HCT116 (cell line): ENCODE results near the gene INPP5K. TPM values are rescaled to one million over a fixed set of nuclear protein-coding genes. Genes with fewer than 3 reads are reported as not detected.

Experiments
- ATAC-seq: fragments of 200-7000 bp; cut with Tn5 transposase; 2 replicates; pipeline ENCODE4 v1.9.1; 2020; ENCODE audit warnings: mild to moderate bottlenecking, moderate library complexity
- BruUV-seq: library from RNA; stranded (reverse); fragments of 400-500 nt; replicated peaks from 2 replicates; lab custom pipeline; 2021; lab: Mats Ljungman, UMichigan
- CTCF ChIA-PET: fragments of 300-600 bp; sonication (Branson Sonifier 250); formaldehyde crosslinking; loops from one replicate; lab custom pipeline; 2021; ENCODE audit warnings: antibody characterized with exemption; lab: Charles Lee
- POLR2A ChIA-PET: fragments of 300-600, 350-600 bp; sonication (Branson Sonifier 250); formaldehyde crosslinking; loops from one replicate; lab custom pipeline; 2021; ENCODE audit warnings: antibody characterized with exemption; lab: Charles Lee
- RAD21 ChIA-PET, 2 experiments: fragments of 300-600 bp; sonication (Branson Sonifier 250); formaldehyde crosslinking; loops; one replicate each; lab custom pipeline; 2023; ENCODE audit warnings: low total read pairs in 2 of 2; ENCODE audit not compliant: uncharacterized antibody in 2 of 2, unreplicated experiment in 2 of 2, low non-redundant PET in 1 of 2; lab: Charles Lee
- DNase-seq: peaks from one replicate; pipeline ENCODE4 v3.0.0-alpha.2; 2010; ENCODE audit warnings: low read depth, low spot score
- H2AFZ ChIP-seq: fragments of 200-600 bp; shearing (Covaris generic), sonication (generic); 2 replicates; pipeline ENCODE4 v1.6.1; 2017; ENCODE audit warnings: low read depth, mixed run types, mixed read lengths, antibody characterized with exemption, low read length; ENCODE audit not compliant: poor library complexity, severe bottlenecking
- H3K27ac ChIP-seq: 2 replicates; pipeline ENCODE4 v1.5.1; 2012; ENCODE audit warnings: low read depth, low read length
- H3K27me3 ChIP-seq: fragments of 200-600 bp; sonication (generic); 2 replicates; pipeline ENCODE4 v1.6.1; 2016; ENCODE audit warnings: mixed run types, low read length, mixed read lengths; ENCODE audit not compliant: insufficient read depth
- H3K36me3 ChIP-seq, 2 experiments: fragments of 200-500 bp in 1 of 2; fragments of 200-600 bp in 1 of 2; sonication (Bioruptor generic) in 1 of 2; sonication (generic) in 1 of 2; 2 replicates each; pipeline versions ENCODE4 v1.5.1 to v1.6.1; 2014 to 2016; ENCODE audit warnings: low read length in 2 of 2, inconsistent platforms in 1 of 2, mixed read lengths in 1 of 2, mixed run types in 1 of 2; ENCODE audit not compliant: insufficient read depth in 2 of 2, control insufficient read depth in 1 of 2
- H3K4me1 ChIP-seq, 2 experiments: fragments of 200-600 bp in 1 of 2; sonication (generic) in 1 of 2; 2 replicates each; pipeline versions ENCODE4 v1.5.1 to v1.6.1; 2012 to 2017; ENCODE audit warnings: low read length in 2 of 2, inconsistent platforms in 1 of 2, mild to moderate bottlenecking in 1 of 2, mixed read lengths in 1 of 2, mixed run types in 1 of 2, moderate library complexity in 1 of 2; ENCODE audit not compliant: insufficient read depth in 2 of 2, control insufficient read depth in 1 of 2
- H3K4me2 ChIP-seq: fragments of 200-600 bp; sonication (generic); 2 replicates; pipeline ENCODE4 v1.6.1; 2017; ENCODE audit warnings: mixed run types, low read length, mixed read lengths
- H3K4me3 ChIP-seq, 2 experiments: fragments of 200-600 bp in 1 of 2; sonication (generic) in 1 of 2; replicated peaks in 1 of 2; 2 replicates each; pipeline ENCODE4 v1.5.1; 2011 to 2016; ENCODE audit warnings: low read length in 2 of 2, control low read depth in 1 of 2, low read depth in 1 of 2, mild to moderate bottlenecking in 1 of 2, mixed read lengths in 1 of 2, mixed run types in 1 of 2
- H3K79me2 ChIP-seq: fragments of 200-600 bp; sonication (generic); 2 replicates; pipeline ENCODE4 v1.6.1; 2017; ENCODE audit warnings: mild to moderate bottlenecking, mixed run types, low read length, moderate library complexity, mixed read lengths; ENCODE audit not compliant: insufficient read depth
- H3K9ac ChIP-seq: fragments of 200-600 bp; sonication (generic); 2 replicates; pipeline ENCODE4 v1.6.1; 2016; ENCODE audit warnings: low read length, mixed read lengths
- H3K9me2 ChIP-seq: fragments of 200-600 bp; sonication (generic), shearing (Covaris generic); 2 replicates; pipeline ENCODE4 v1.6.1; 2017; ENCODE audit warnings: mixed run types, mild to moderate bottlenecking, moderate library complexity; ENCODE audit not compliant: insufficient read depth
- H3K9me3 ChIP-seq, 2 experiments: fragments of 200-500 bp in 1 of 2; fragments of 200-600 bp in 1 of 2; sonication (Bioruptor generic) in 1 of 2; sonication (generic) in 1 of 2; 2 replicates each; pipeline ENCODE4 v1.6.1; 2014 to 2017; ENCODE audit warnings: low read length in 2 of 2, mixed read lengths in 2 of 2, inconsistent platforms in 1 of 2, low read depth in 1 of 2, mild to moderate bottlenecking in 1 of 2, mixed run types in 1 of 2, moderate library complexity in 1 of 2; ENCODE audit not compliant: control insufficient read depth in 1 of 2, insufficient read depth in 1 of 2
- H4K20me1 ChIP-seq: fragments of 200-600 bp; sonication (generic), shearing (Covaris generic); 2 replicates; pipeline ENCODE4 v1.6.1; 2017; ENCODE audit warnings: mixed run types, mild to moderate bottlenecking, moderate library complexity; ENCODE audit not compliant: insufficient read depth
- CEBPB ChIP-seq: IDR thresholded peaks from 2 replicates; pipeline ENCODE4 v1.6.1; 2012; ENCODE audit warnings: low read depth
- EGR1 ChIP-seq: IDR thresholded peaks from 2 replicates; pipeline ENCODE4 v1.6.1; 2012; ENCODE audit warnings: low read depth
- EZH2 ChIP-seq: fragments of 200-600 bp; sonication (generic); IDR thresholded peaks from 2 replicates; pipeline ENCODE4 v1.6.1; 2017; ENCODE audit warnings: antibody characterized with exemption, mixed run types
- FOSL1 ChIP-seq: IDR thresholded peaks from 2 replicates; pipeline ENCODE4 v1.6.1; 2012; ENCODE audit warnings: low read depth
- RAD21 ChIP-seq: IDR thresholded peaks from 2 replicates; pipeline ENCODE4 v1.6.1; 2012; ENCODE audit warnings: low read depth, mild to moderate bottlenecking
- TCF7L2 ChIP-seq: IDR thresholded peaks from 2 replicates; pipeline ENCODE4 v1.7.0; 2011; ENCODE audit warnings: borderline replicate concordance, inconsistent platforms; ENCODE audit not compliant: insufficient read depth, insufficient read length; ENCODE audit errors: extremely low read depth
- YY1 ChIP-seq: IDR thresholded peaks from 2 replicates; pipeline ENCODE4 v1.6.1; 2011; ENCODE audit warnings: low read length, low read depth, moderate library complexity, mild to moderate bottlenecking; ENCODE audit not compliant: insufficient replicate concordance; ENCODE audit errors: extremely low read depth
- ZFX ChIP-seq: fragments of 450-650 bp; IDR thresholded peaks from 2 replicates; pipeline ENCODE4 v1.6.1; 2017
- intact Hi-C: fragments of 100-400 bp; cut with micrococcal nuclease; formaldehyde crosslinking; loops from 2 replicates; pipeline ENCODE4 v1.10.0; 2022
- total RNA-seq: library from RNA; stranded (reverse); gene quantifications from one replicate; pipeline ENCODE4 v1.2.1, GENCODE V29; 2021; ENCODE audit not compliant: unreplicated experiment
- TF ChIP-seq, protein P1 (sequence below): IDR thresholded peaks from 2 replicates; pipeline ENCODE4 v1.6.1; 2012; ENCODE audit warnings: low read depth
- TF ChIP-seq, protein P2 (sequence below): IDR thresholded peaks from 2 replicates; pipeline ENCODE4 v1.6.1; 2011; ENCODE audit warnings: mild to moderate bottlenecking, low read length, moderate library complexity; ENCODE audit not compliant: insufficient replicate concordance; ENCODE audit errors: extremely low read depth
- TF ChIP-seq, protein P3 (sequence below): IDR thresholded peaks from 2 replicates; pipeline ENCODE4 v1.6.1; 2012

INPP5K gene
- total RNA-seq, 1 experiment from 2014 or later = 25.6 TPM

DNA sequence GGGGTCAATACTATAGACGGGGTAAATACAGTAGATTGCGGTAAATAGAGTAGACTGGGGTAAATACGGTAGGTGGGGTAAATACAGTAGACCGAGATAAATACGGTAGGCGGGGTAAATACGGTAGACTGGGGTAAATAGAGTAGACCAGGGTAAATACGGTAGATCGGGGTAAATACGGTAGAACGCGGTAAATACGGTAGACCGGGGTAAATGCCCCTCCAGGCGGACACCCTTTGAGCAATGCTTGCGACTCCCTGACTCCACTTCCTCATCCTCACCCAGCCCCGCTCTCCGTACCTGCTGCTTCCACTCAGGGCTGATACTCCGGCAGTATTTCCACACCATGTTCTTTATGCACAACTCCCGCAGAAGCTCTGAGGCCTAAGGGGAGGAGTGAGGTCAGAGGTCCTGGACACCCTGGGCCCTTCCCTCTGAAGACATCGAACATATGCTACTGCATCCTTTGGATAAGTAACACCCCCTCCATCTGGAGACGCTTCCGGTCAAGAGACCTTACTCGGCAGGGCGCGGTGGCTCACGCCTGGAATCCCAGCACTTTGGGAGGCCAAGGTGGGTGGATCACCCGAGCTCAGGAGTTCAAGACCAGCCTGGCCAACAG lies 47.1 kb downstream of the INPP5K start:
- peak; percentile 54 for ATAC-seq
- H3K36me3 ChIP-seq = peaks cover 13 to 46% of the 10 kb centered on the region in 2 experiments; a peak in 3 of 4 replicates
- POLR2A ChIA-PET = no interaction called here
- CTCF ChIA-PET = no interaction called here
- peaks cover 4% of the 10 kb centered on the region; the same call in 1 of the 2 replicates for H3K79me2 ChIP-seq
- intact Hi-C loops = no loop called here
- H3K27me3 ChIP-seq = no peaks in the 10 kb centered on the region
- H3K4me1 ChIP-seq = peaks cover 0 to 3% of the 10 kb centered on the region in 2 experiments; a peak in 1 of 4 replicates
- no peak overlapping the region for H2AFZ ChIP-seq
- no peak for DNase-seq
- H3K4me3 ChIP-seq = no peak overlapping the region
- H3K9me2 ChIP-seq = no peaks in the 10 kb centered on the region
- RAD21 ChIA-PET = no interaction called here
- H3K9ac ChIP-seq = no peak overlapping the region
- TF ChIP-seq EGR1 (no peak), YY1 (peak; percentile 92)
- BruUV-seq = no TSS peak
- H4K20me1 ChIP-seq = no peaks in the 10 kb centered on the region
- no peaks in the 10 kb centered on the region for H3K9me3 ChIP-seq
- no peak overlapping the region for H3K4me2 ChIP-seq
- H3K27ac ChIP-seq = no peak overlapping the region

DNA sequence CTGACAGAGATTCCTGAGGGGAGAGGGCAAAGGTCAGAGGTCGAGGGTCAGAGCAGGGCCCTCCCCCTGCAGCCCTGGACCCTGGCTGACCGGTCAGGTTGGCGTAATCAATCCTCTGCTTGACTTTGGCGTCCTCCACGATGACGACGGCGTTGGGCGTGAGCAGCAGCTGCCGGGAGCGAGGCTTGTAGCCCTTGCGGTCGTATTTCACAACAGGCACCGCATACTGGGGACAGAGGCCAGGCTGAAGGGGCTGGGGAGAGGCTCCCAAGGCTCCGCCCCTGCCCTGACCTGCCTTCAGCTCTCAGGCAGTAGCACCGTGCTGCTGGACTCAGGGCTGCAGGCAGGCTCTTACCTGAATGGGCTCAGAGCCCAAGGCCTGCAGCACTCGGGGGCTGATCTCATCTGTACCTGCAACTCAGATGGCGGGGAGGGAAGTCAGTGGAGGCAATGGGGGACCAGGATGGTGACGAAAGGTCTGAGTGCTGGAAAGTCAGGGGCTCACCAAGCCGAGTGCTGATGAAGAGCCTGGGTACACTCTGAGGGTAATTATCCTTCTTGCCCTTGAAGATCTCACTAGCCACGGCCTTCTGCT lies 48.4 kb downstream of the INPP5K start:
- ChIA-PET RAD21 (no interaction called here), POLR2A (no interaction called here), CTCF (no interaction called here)
- H3K9me2 ChIP-seq = no peaks in the 10 kb centered on the region
- intact Hi-C loops = no loop called here
- H3K27ac ChIP-seq = no peak overlapping the region; the same call in 1 of the 2 replicates
- H3K9ac ChIP-seq = no peak overlapping the region
- no peaks in the 10 kb centered on the region for H3K27me3 ChIP-seq
- H3K4me2 ChIP-seq = no peak overlapping the region
- H3K36me3 ChIP-seq = peaks cover 13 to 46% of the 10 kb centered on the region in 2 experiments; a peak in 3 of 4 replicates
- peaks cover 4% of the 10 kb centered on the region; the same call in 1 of the 2 replicates for H3K79me2 ChIP-seq
- no peak overlapping the region for H2AFZ ChIP-seq
- ATAC-seq (no peak), DNase-seq (no peak)
- no peak for TF ChIP-seq ZFX
- TF ChIP-seq TCF7L2 = no peak
- no peak for TF ChIP-seq EZH2
- no peak for TF ChIP-seq RAD21
- TF ChIP-seq, protein P1, sequence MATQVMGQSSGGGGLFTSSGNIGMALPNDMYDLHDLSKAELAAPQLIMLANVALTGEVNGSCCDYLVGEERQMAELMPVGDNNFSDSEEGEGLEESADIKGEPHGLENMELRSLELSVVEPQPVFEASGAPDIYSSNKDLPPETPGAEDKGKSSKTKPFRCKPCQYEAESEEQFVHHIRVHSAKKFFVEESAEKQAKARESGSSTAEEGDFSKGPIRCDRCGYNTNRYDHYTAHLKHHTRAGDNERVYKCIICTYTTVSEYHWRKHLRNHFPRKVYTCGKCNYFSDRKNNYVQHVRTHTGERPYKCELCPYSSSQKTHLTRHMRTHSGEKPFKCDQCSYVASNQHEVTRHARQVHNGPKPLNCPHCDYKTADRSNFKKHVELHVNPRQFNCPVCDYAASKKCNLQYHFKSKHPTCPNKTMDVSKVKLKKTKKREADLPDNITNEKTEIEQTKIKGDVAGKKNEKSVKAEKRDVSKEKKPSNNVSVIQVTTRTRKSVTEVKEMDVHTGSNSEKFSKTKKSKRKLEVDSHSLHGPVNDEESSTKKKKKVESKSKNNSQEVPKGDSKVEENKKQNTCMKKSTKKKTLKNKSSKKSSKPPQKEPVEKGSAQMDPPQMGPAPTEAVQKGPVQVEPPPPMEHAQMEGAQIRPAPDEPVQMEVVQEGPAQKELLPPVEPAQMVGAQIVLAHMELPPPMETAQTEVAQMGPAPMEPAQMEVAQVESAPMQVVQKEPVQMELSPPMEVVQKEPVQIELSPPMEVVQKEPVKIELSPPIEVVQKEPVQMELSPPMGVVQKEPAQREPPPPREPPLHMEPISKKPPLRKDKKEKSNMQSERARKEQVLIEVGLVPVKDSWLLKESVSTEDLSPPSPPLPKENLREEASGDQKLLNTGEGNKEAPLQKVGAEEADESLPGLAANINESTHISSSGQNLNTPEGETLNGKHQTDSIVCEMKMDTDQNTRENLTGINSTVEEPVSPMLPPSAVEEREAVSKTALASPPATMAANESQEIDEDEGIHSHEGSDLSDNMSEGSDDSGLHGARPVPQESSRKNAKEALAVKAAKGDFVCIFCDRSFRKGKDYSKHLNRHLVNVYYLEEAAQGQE = no peak
- no peak for TF ChIP-seq CEBPB
- TF ChIP-seq FOSL1 = no peak
- TF ChIP-seq, protein P2, sequence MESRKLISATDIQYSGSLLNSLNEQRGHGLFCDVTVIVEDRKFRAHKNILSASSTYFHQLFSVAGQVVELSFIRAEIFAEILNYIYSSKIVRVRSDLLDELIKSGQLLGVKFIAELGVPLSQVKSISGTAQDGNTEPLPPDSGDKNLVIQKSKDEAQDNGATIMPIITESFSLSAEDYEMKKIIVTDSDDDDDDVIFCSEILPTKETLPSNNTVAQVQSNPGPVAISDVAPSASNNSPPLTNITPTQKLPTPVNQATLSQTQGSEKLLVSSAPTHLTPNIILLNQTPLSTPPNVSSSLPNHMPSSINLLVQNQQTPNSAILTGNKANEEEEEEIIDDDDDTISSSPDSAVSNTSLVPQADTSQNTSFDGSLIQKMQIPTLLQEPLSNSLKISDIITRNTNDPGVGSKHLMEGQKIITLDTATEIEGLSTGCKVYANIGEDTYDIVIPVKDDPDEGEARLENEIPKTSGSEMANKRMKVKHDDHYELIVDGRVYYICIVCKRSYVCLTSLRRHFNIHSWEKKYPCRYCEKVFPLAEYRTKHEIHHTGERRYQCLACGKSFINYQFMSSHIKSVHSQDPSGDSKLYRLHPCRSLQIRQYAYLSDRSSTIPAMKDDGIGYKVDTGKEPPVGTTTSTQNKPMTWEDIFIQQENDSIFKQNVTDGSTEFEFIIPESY = no peak
- TF ChIP-seq, protein P3, sequence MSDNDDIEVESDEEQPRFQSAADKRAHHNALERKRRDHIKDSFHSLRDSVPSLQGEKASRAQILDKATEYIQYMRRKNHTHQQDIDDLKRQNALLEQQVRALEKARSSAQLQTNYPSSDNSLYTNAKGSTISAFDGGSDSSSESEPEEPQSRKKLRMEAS = no peak
- no peaks in the 10 kb centered on the region for H4K20me1 ChIP-seq
- H3K4me1 ChIP-seq = peaks cover 10 to 15% of the 10 kb centered on the region in 2 experiments
- no TSS peak for BruUV-seq
- no peak overlapping the region for H3K4me3 ChIP-seq
- no peaks in the 10 kb centered on the region for H3K9me3 ChIP-seq
